ENCODE results near the gene ACAD10. TPM values are rescaled to one million over a fixed set of nuclear protein-coding genes. Genes with fewer than 3 reads are reported as not detected.

The ACAD10 gene
- polyA plus RNA-seq, 1 experiment = 17.0 TPM

- H3K27ac ChIP-seq (ENCODE audit: low read depth, low read length) = peak within 1 kb of the TSS; percentile 39
- H3K4me3 ChIP-seq (ENCODE audit: low read depth, low read length) = peak within 1 kb of the TSS; percentile 78
- TF ChIP-seq CTCF (IDR thresholded peaks at IDR 0.05; ENCODE audit: low read depth, low read length) = no peak
- ChIA-PET CTCF (interaction anchor here (0.6 to 5.0 kb wide), 3 partner anchors 13 to 48 kb away, joined by 3 to 29 read pairs (median 6); no protein-coding TSS in a partner anchor), POLR2A (interaction anchor here (0.5 to 1.1 kb wide), 9 partner anchors 8 to 537 kb away, joined by 3 to 11 read pairs (median 6); partner anchors contain the start of genes ACAD10 and BRAP)
- no peaks in the 10 kb centered on the region for H3K9me3 ChIP-seq (ENCODE audit: control insufficient read depth, insufficient read depth, low read length)
- DNase-seq (ENCODE audit: low read depth, low spot score) = no peak
- H3K27me3 ChIP-seq (ENCODE audit: control insufficient read depth, insufficient read depth, low read length) = no peaks in the 10 kb centered on the region
These were observed 80.9 kb downstream of the ACAD10 start, which contains the start of gene ALDH2 for GRCh38 chr12:111766608-111767361. ALDH2 (plus strand) TSS chr12:111766933; CDS start chr12:111766983, 50 bp downstream.

- DNase-seq (ENCODE audit: low read depth, low spot score) = no peak
- CTCF ChIA-PET = interaction anchor here (0.6 to 5.0 kb wide), 4 partner anchors 20 to 47 kb away, joined by 3 to 29 read pairs (median 4); no protein-coding TSS in a partner anchor
- no peaks in the 10 kb centered on the region for H3K27me3 ChIP-seq (ENCODE audit: control insufficient read depth, insufficient read depth, low read length)
- peak overlapping the region; percentile 39 for H3K27ac ChIP-seq (ENCODE audit: low read depth, low read length)
- no peak for TF ChIP-seq CTCF (IDR thresholded peaks at IDR 0.05; ENCODE audit: low read depth, low read length)
- POLR2A ChIA-PET = interaction anchor here (0.6 to 1.1 kb wide), 6 partner anchors 8 to 320 kb away, joined by 4 to 11 read pairs (median 8); no protein-coding TSS in a partner anchor
- peak overlapping the region; percentile 78 for H3K4me3 ChIP-seq (ENCODE audit: low read depth, low read length)
- H3K9me3 ChIP-seq (ENCODE audit: control insufficient read depth, insufficient read depth, low read length) = no peaks in the 10 kb centered on the region
These were observed 81.7 kb downstream of the ACAD10 start for GRCh38 chr12:111767362-111768158.

GRCh38 chr12:111768159-111768895 lies 82.5 kb downstream of the ACAD10 start:
- H3K9me3 ChIP-seq (ENCODE audit: control insufficient read depth, insufficient read depth, low read length) = no peaks in the 10 kb centered on the region
- H3K27ac ChIP-seq (ENCODE audit: low read depth, low read length) = no peak overlapping the region
- H3K27me3 ChIP-seq (ENCODE audit: control insufficient read depth, insufficient read depth, low read length) = no peaks in the 10 kb centered on the region
- no peak for TF ChIP-seq CTCF (IDR thresholded peaks at IDR 0.05; ENCODE audit: low read depth, low read length)
- DNase-seq (ENCODE audit: low read depth, low spot score) = no peak
- ChIA-PET POLR2A (interaction anchor here (0.9 kb wide), 1 partner anchor 21 kb away, joined by 4 read pairs; no protein-coding TSS in a partner anchor), CTCF (interaction anchor here (1.0 to 5.0 kb wide), 3 partner anchors 19 to 46 kb away, joined by 3 to 29 read pairs (median 5); no protein-coding TSS in a partner anchor)
- peak overlapping the region; percentile 78 for H3K4me3 ChIP-seq (ENCODE audit: low read depth, low read length)

- no peaks in the 10 kb centered on the region for H3K9me3 ChIP-seq (ENCODE audit: control insufficient read depth, insufficient read depth, low read length)
- DNase-seq (ENCODE audit: low read depth, low spot score) = no peak
- no peak overlapping the region for H3K27ac ChIP-seq (ENCODE audit: low read depth, low read length)
- no peak overlapping the region for H3K4me3 ChIP-seq (ENCODE audit: low read depth, low read length)
- H3K27me3 ChIP-seq (ENCODE audit: control insufficient read depth, insufficient read depth, low read length) = no peaks in the 10 kb centered on the region
- POLR2A ChIA-PET = no interaction called here
- TF ChIP-seq CTCF (IDR thresholded peaks at IDR 0.05; ENCODE audit: low read depth, low read length) = no peak
- CTCF ChIA-PET = interaction anchor here (0.6 to 5.0 kb wide), 2 partner anchors 43 to 587 kb away, joined by 3 to 29 read pairs; no protein-coding TSS in a partner anchor
These were observed 83.7 kb downstream of the ACAD10 start for GRCh38 chr12:111769599-111769998.

All from AG04450 (cell line).